Endothelial cell of umbilical vein (primary cell): Measurements from ENCODE around the gene KIN. TPM values are rescaled to one million over a fixed set of nuclear protein-coding genes. Genes with fewer than 3 reads are reported as not detected.
"Not testable (repeated sequence)": the region's sequence is repeated elsewhere in the genome, so short reads cannot be mapped to it uniquely, and the experiment has no call there.

Experiments used
- BruUV-seq: library from RNA; stranded (reverse); fragments of 400-500 nt; replicated peaks from 2 replicates; lab custom pipeline; 2021; lab: Mats Ljungman, UMichigan
- CTCF ChIA-PET: fragments of 300-600, 350-600 bp; sonication (Branson Sonifier 250); formaldehyde crosslinking; loops from one replicate; lab custom pipeline; 2021; ENCODE audit warnings: antibody characterized with exemption, inconsistent platforms; lab: Charles Lee
- POLR2A ChIA-PET: fragments of 300-600, 350-600 bp; sonication (Branson Sonifier 250); formaldehyde crosslinking; loops from one replicate; lab custom pipeline; 2021; ENCODE audit warnings: antibody characterized with exemption, inconsistent platforms; lab: Charles Lee
- DNase-seq: peaks from one replicate; pipeline ENCODE4 v3.0.0-alpha.2; 2011; ENCODE audit warnings: low read depth, low spot score
- FAIRE-seq: peaks from 2 replicates; lab custom pipeline; 2011; peaks lifted over from hg19 to GRCh38; lab: Jason Lieb, UNC
- H2AFZ ChIP-seq: 2 replicates; pipeline ENCODE4 v1.6.0; 2012; ENCODE audit warnings: low read depth, low read length, control low read depth, inconsistent platforms
- H3K27ac ChIP-seq: 2 replicates; pipeline ENCODE4 v1.5.1; 2011; ENCODE audit warnings: low read depth, mild to moderate bottlenecking, control low read depth, low read length, moderate library complexity; ENCODE audit not compliant: insufficient read depth
- H3K27me3 ChIP-seq, 2 experiments: 2 replicates each; pipeline versions ENCODE4 v1.6.0 to v1.6.1; 2011; ENCODE audit warnings: low read length in 2 of 2, mixed read lengths in 1 of 2; ENCODE audit not compliant: control insufficient read depth in 2 of 2, insufficient read depth in 2 of 2
- H3K36me3 ChIP-seq, 2 experiments: 2 replicates in 1 of 2; 3 replicates in 1 of 2; pipeline ENCODE4 v1.5.1; 2011; ENCODE audit warnings: low read length in 2 of 2, mild to moderate bottlenecking in 1 of 2, moderate library complexity in 1 of 2; ENCODE audit not compliant: control insufficient read depth in 2 of 2, insufficient read depth in 2 of 2; ENCODE audit errors: extremely low read depth in 1 of 2
- H3K4me1 ChIP-seq: 3 replicates; pipeline ENCODE4 v1.5.1; 2011; ENCODE audit warnings: mild to moderate bottlenecking, low read length; ENCODE audit not compliant: control insufficient read depth, insufficient read depth; ENCODE audit errors: extremely low read depth
- H3K4me2 ChIP-seq: 2 replicates; pipeline ENCODE4 v1.6.1; 2011; ENCODE audit warnings: low read length, control low read depth, mixed read lengths; ENCODE audit not compliant: insufficient read depth
- H3K4me3 ChIP-seq, 3 experiments: fragments of 200-600 bp in 1 of 3; sonication (generic), shearing (Covaris generic) in 1 of 3; replicated peaks in 1 of 3; 2 replicates each; pipeline ENCODE4 v1.5.1; 2011 to 2016; ENCODE audit warnings: control low read depth in 3 of 3, low read length in 3 of 3, mild to moderate bottlenecking in 2 of 3, inconsistent platforms in 1 of 3, low read depth in 1 of 3, moderate library complexity in 1 of 3; ENCODE audit not compliant: insufficient read depth in 1 of 3
- H3K79me2 ChIP-seq: 2 replicates; pipeline ENCODE4 v1.6.0; 2012; ENCODE audit warnings: low read length, inconsistent platforms; ENCODE audit not compliant: control insufficient read depth, insufficient read depth
- H3K9ac ChIP-seq: replicated peaks from 2 replicates; pipeline ENCODE3; 2011; ENCODE audit warnings: low read length, control low read depth; ENCODE audit not compliant: insufficient read depth; ENCODE audit errors: extremely low read depth
- H3K9me1 ChIP-seq: replicated peaks from 3 replicates; pipeline ENCODE4 v1.6.0; 2011; ENCODE audit warnings: mild to moderate bottlenecking, low read length; ENCODE audit not compliant: control insufficient read depth, insufficient read depth; ENCODE audit errors: extremely low read depth
- H3K9me3 ChIP-seq: replicated peaks from 2 replicates; pipeline ENCODE4 v1.5.1; 2012; ENCODE audit warnings: low read length, inconsistent platforms; ENCODE audit not compliant: control insufficient read depth, insufficient read depth
- H4K20me1 ChIP-seq: replicated peaks from 2 replicates; pipeline ENCODE3; 2011; ENCODE audit warnings: mild to moderate bottlenecking, low read length; ENCODE audit not compliant: control insufficient read depth, insufficient read depth; ENCODE audit errors: extremely low read depth
- EZH2 ChIP-seq: IDR thresholded peaks from 2 replicates; pipeline ENCODE4 v1.6.1; 2012; ENCODE audit warnings: borderline replicate concordance, low read depth, mild to moderate bottlenecking, moderate library complexity, low read length, inconsistent platforms; ENCODE audit not compliant: severe bottlenecking
- FOS ChIP-seq: IDR thresholded peaks from 2 replicates; pipeline ENCODE4 v1.6.1; 2011; ENCODE audit warnings: mild to moderate bottlenecking, low read length, moderate library complexity, borderline replicate concordance; ENCODE audit not compliant: insufficient read depth
- GATA2 ChIP-seq: IDR thresholded peaks from 2 replicates; pipeline ENCODE4 v1.7.0; 2011; ENCODE audit warnings: low read depth, mild to moderate bottlenecking, moderate library complexity, mixed read lengths, low read length; ENCODE audit not compliant: insufficient read length, insufficient read depth
- JUN ChIP-seq: IDR thresholded peaks from 2 replicates; pipeline ENCODE4 v1.6.1; 2011; ENCODE audit warnings: borderline replicate concordance, low read depth; ENCODE audit not compliant: insufficient read length, insufficient read depth
- MAX ChIP-seq: IDR thresholded peaks from 2 replicates; pipeline ENCODE4 v1.6.1; 2011; ENCODE audit not compliant: insufficient read depth, insufficient read length
- MYC ChIP-seq: IDR thresholded peaks from one replicate; pipeline ENCODE4 v1.6.1; 2011; ENCODE audit warnings: mild to moderate bottlenecking, low read depth, low read length
- POLR2A ChIP-seq: IDR thresholded peaks from 2 replicates; pipeline ENCODE4 v1.6.1; 2012; ENCODE audit warnings: low read depth, mild to moderate bottlenecking, control low read depth, low read length
- POLR2AphosphoS5 ChIP-seq: IDR thresholded peaks from 2 replicates; pipeline ENCODE4 v1.6.1; 2012; ENCODE audit warnings: low read depth, mild to moderate bottlenecking, control low read depth, low read length, moderate library complexity; ENCODE audit not compliant: insufficient read depth
- dilution Hi-C: fragments of 300-500 bp; cut with MboI; formaldehyde crosslinking; loops from one replicate; pipeline ENCODE4 v1.15.0; 2019; ENCODE audit warnings: low sequenced_read_pairs; ENCODE audit not compliant: extremely low pct_ligation_motif_present
- intact Hi-C: fragments of 100-400 bp; cut with micrococcal nuclease; formaldehyde crosslinking; loops from one replicate; pipeline ENCODE4 v1.10.0; 2022
- polyA plus RNA-seq, 4 experiments: library from polyadenylated mRNA; depleted of rRNA in 3 of 4; stranded (reverse) in 3 of 4; unstranded in 1 of 4; fragments of >200 nt; gene quantifications; 2 replicates each; pipeline versions ENCODE4 v1.2.1 to v1.2.3, GENCODE V29; 2011 to 2012; ENCODE audit warnings: missing spikeins in 1 of 4
- total RNA-seq: library from RNA; stranded (reverse); gene quantifications from 2 replicates; pipeline ENCODE4 v1.2.3, GENCODE V29; 2021
- TF ChIP-seq, protein P1 (sequence below), 2 donors: IDR thresholded peaks; 1 replicate in 1 of 2; 2 replicates in 1 of 2; pipeline ENCODE4 v1.5.1; 2011; ENCODE audit warnings: low read length in 2 of 2, mild to moderate bottlenecking in 2 of 2, moderate library complexity in 2 of 2, control low read depth in 1 of 2, inconsistent platforms in 1 of 2, low read depth in 1 of 2; ENCODE audit not compliant: insufficient read depth in 1 of 2; ENCODE audit errors: extremely low read depth in 1 of 2

The KIN gene
- total and polyA plus RNA-seq, 2 donors (not counting 3 experiments of a cell fraction or from before 2014, with no cell fraction given) = 2.6 to 14.4 TPM

DNA sequence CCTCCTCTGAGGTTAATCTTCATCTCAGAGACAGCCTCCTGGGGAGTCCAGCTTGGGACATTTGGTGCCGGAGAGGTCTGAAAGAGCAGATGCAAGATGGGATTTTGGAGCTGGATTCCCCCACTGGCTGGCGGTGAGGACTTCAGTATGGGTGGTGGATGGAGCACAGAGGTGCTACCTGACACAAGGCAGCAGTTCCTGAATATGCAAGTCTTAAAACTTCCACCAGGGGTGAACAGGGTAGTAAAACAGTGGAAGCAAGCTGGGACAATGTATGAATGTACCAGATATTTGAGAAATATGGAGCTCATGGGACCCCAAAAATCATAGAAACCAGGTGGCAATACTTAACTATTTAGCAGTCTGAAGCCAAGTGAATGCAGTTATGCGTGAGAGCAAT, 25.7 kb upstream of the KIN start:
- Histone ChIP-seq H4K20me1 (no peaks in the 10 kb centered on the region), H3K36me3 (no peaks in the 10 kb centered on the region), H3K4me3 (no peak overlapping the region), H3K79me2 (no peaks in the 10 kb centered on the region), H3K4me2 (no peak overlapping the region), H3K9me3 (no peaks in the 10 kb centered on the region), H2AFZ (no peak overlapping the region), H3K27ac (no peak overlapping the region), H3K9me1 (no peaks in the 10 kb centered on the region), H3K27me3 (peaks cover 5 to 7% of the 10 kb centered on the region in 2 experiments), H3K9ac (no peak overlapping the region), H3K4me1 (no peaks in the 10 kb centered on the region)
- intact Hi-C loops (no loop called here), dilution Hi-C loops (no loop called here)
- ChIA-PET CTCF (interaction anchor here (1.5 kb wide), 1 partner anchor 26 kb away, joined by 3 read pairs; the partner anchor contains the start of genes ATP5F1C and KIN), POLR2A (no interaction called here)
- no peak for TF ChIP-seq FOS
- TF ChIP-seq, protein P1, sequence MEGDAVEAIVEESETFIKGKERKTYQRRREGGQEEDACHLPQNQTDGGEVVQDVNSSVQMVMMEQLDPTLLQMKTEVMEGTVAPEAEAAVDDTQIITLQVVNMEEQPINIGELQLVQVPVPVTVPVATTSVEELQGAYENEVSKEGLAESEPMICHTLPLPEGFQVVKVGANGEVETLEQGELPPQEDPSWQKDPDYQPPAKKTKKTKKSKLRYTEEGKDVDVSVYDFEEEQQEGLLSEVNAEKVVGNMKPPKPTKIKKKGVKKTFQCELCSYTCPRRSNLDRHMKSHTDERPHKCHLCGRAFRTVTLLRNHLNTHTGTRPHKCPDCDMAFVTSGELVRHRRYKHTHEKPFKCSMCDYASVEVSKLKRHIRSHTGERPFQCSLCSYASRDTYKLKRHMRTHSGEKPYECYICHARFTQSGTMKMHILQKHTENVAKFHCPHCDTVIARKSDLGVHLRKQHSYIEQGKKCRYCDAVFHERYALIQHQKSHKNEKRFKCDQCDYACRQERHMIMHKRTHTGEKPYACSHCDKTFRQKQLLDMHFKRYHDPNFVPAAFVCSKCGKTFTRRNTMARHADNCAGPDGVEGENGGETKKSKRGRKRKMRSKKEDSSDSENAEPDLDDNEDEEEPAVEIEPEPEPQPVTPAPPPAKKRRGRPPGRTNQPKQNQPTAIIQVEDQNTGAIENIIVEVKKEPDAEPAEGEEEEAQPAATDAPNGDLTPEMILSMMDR (IDR thresholded peaks at IDR 0.05; ENCODE audit: extremely low read depth in 1 of 2, insufficient read depth in 1 of 2, low read depth in 1 of 2, low read length in 2 of 2) = no peak
- no peak for TF ChIP-seq GATA2
- no peak for TF ChIP-seq POLR2AphosphoS5
- TF ChIP-seq POLR2A = no peak
- TF ChIP-seq MAX = no peak
- TF ChIP-seq EZH2 = no peak
- no peak for TF ChIP-seq JUN
- TF ChIP-seq MYC = no peak
- DNase-seq = no peak
- no peak for FAIRE-seq
- no TSS peak for BruUV-seq

GRCh38 chr10:7811743-7812142, 23.9 kb upstream of the KIN start:
- dilution Hi-C loops, DNase-seq, intact Hi-C loops, H3K27ac ChIP-seq, H3K9me1 ChIP-seq, H3K36me3 ChIP-seq, H3K4me2 ChIP-seq, H3K9me3 ChIP-seq, H3K27me3 ChIP-seq, H3K79me2 ChIP-seq, H3K4me1 ChIP-seq, H4K20me1 ChIP-seq, H3K9ac ChIP-seq, H2AFZ ChIP-seq, H3K4me3 ChIP-seq, BruUV-seq, FAIRE-seq, POLR2A ChIA-PET: not testable (repeated sequence)
- CTCF ChIA-PET = interaction anchor here (1.9 kb wide), 1 partner anchor 14 kb away, joined by 6 read pairs; no protein-coding TSS in a partner anchor
